IMR-90 (cell line): ENCODE results near the gene TATDN2. TPM values are rescaled to one million over a fixed set of nuclear protein-coding genes. Genes with fewer than 3 reads are reported as not detected.

Experiments used
- ATAC-seq: fragments of 200-7000 bp; cut with Tn5 transposase; 2 replicates; pipeline ENCODE4 v1.9.1; 2020; ENCODE audit warnings: low read depth, mild to moderate bottlenecking, moderate library complexity
- BruUV-seq: library from RNA; stranded (reverse); fragments of 400-500 nt; replicated peaks from 2 replicates; lab custom pipeline; 2021; lab: Mats Ljungman, UMichigan
- CTCF ChIA-PET: fragments of 300-600 bp; formaldehyde crosslinking; extraction: SDS; loops from one replicate; lab custom pipeline; 2021; ENCODE audit warnings: antibody characterized with exemption; lab: Yijun Ruan, JAX
- POLR2A ChIA-PET: fragments of 300-600 bp; sonication (Branson Sonifier 250); formaldehyde crosslinking; loops from one replicate; lab custom pipeline; 2022; ENCODE audit warnings: antibody characterized with exemption; ENCODE audit not compliant: unreplicated experiment; lab: Charles Lee
- DNase-seq: peaks from one replicate; pipeline ENCODE4 v3.0.0; 2013
- H2AFZ ChIP-seq: replicated peaks from 2 replicates; pipeline ENCODE3; 2013; ENCODE audit warnings: low read length, mild to moderate bottlenecking; ENCODE audit not compliant: poor library complexity
- H2AK5ac ChIP-seq: 2 replicates; pipeline ENCODE4 v1.6.1; 2013; ENCODE audit warnings: low read depth, low read length, inconsistent platforms
- H2AK9ac ChIP-seq: replicated peaks from 2 replicates; pipeline ENCODE3; 2013; ENCODE audit warnings: mild to moderate bottlenecking, low read depth, low read length, moderate library complexity; ENCODE audit not compliant: poor library complexity
- H2BK120ac ChIP-seq: 2 replicates; pipeline ENCODE4 v1.6.1; 2013; ENCODE audit warnings: low read depth, low read length, inconsistent platforms
- H2BK15ac ChIP-seq: 3 replicates; pipeline ENCODE4 v1.6.1; 2013; ENCODE audit warnings: low read depth, low read length, inconsistent platforms
- H2BK20ac ChIP-seq: 2 replicates; pipeline ENCODE4 v1.6.1; 2013; ENCODE audit warnings: low read depth, mild to moderate bottlenecking, inconsistent platforms, low read length, moderate library complexity
- H2BK5ac ChIP-seq: 2 replicates; pipeline ENCODE4 v1.6.1; 2013; ENCODE audit warnings: mild to moderate bottlenecking, low read depth, low read length, inconsistent platforms; ENCODE audit not compliant: poor library complexity, severe bottlenecking
- H3K14ac ChIP-seq: replicated peaks from 2 replicates; pipeline ENCODE4 v1.6.1; 2013; ENCODE audit warnings: low read depth, low read length, inconsistent platforms
- H3K18ac ChIP-seq: 2 replicates; pipeline ENCODE4 v1.6.1; 2013; ENCODE audit warnings: low read depth, low read length, control low read depth
- H3K23ac ChIP-seq: 2 replicates; pipeline ENCODE4 v1.6.1; 2013; ENCODE audit warnings: low read depth, low read length, inconsistent platforms
- H3K27ac ChIP-seq: 2 replicates; pipeline ENCODE4 v1.5.1; 2013; ENCODE audit warnings: mild to moderate bottlenecking, control low read depth, low read length; ENCODE audit not compliant: insufficient read depth
- H3K27me3 ChIP-seq: 2 replicates; pipeline ENCODE4 v1.6.1; 2013; ENCODE audit warnings: low read length; ENCODE audit not compliant: control insufficient read depth, insufficient read depth
- H3K36me3 ChIP-seq: 2 replicates; pipeline ENCODE4 v1.6.1; 2013; ENCODE audit warnings: low read length, mixed read lengths; ENCODE audit not compliant: control insufficient read depth, insufficient read depth
- H3K4ac ChIP-seq: 2 replicates; pipeline ENCODE4 v1.6.1; 2013; ENCODE audit warnings: low read depth, low read length, inconsistent platforms
- H3K4me1 ChIP-seq: 2 replicates; pipeline ENCODE4 v1.6.1; 2013; ENCODE audit warnings: low read length, mixed read lengths; ENCODE audit not compliant: control insufficient read depth, insufficient read depth
- H3K4me2 ChIP-seq: 2 replicates; pipeline ENCODE4 v1.6.1; 2013; ENCODE audit warnings: low read depth, mild to moderate bottlenecking, control low read depth, low read length, moderate library complexity
- H3K4me3 ChIP-seq: 2 replicates; pipeline ENCODE4 v1.5.1; 2013; ENCODE audit warnings: low read depth, mild to moderate bottlenecking, control low read depth, low read length, moderate library complexity; ENCODE audit not compliant: insufficient read depth
- H3K56ac ChIP-seq: 2 replicates; pipeline ENCODE4 v1.6.1; 2013; ENCODE audit warnings: low read length, inconsistent platforms; ENCODE audit not compliant: insufficient read depth; ENCODE audit errors: extremely low read depth
- H3K79me1 ChIP-seq, 2 experiments: 2 replicates each; pipeline ENCODE4 v1.6.1; 2013; ENCODE audit warnings: low read length in 2 of 2, inconsistent platforms in 1 of 2, low read depth in 1 of 2
- H3K9ac ChIP-seq: 2 replicates; pipeline ENCODE4 v1.6.1; 2013; ENCODE audit warnings: low read depth, low read length, control low read depth
- H3K9me1 ChIP-seq: 2 replicates; pipeline ENCODE4 v1.6.1; 2013; ENCODE audit warnings: low read length, inconsistent platforms; ENCODE audit not compliant: insufficient read depth
- H3K9me3 ChIP-seq: 2 replicates; pipeline ENCODE4 v1.6.1; 2013; ENCODE audit warnings: low read length; ENCODE audit not compliant: control insufficient read depth, insufficient read depth
- H4K20me1 ChIP-seq: 2 replicates; pipeline ENCODE4 v1.6.1; 2013; ENCODE audit warnings: low read length, inconsistent platforms; ENCODE audit not compliant: insufficient read depth
- H4K5ac ChIP-seq: 2 replicates; pipeline ENCODE4 v1.6.1; 2013; ENCODE audit warnings: mild to moderate bottlenecking, low read depth, low read length, control low read depth
- H4K8ac ChIP-seq, 2 experiments: 2 replicates each; pipeline ENCODE4 v1.6.1; 2013; ENCODE audit warnings: low read depth in 2 of 2, low read length in 2 of 2, control low read depth in 1 of 2, inconsistent platforms in 1 of 2
- H4K91ac ChIP-seq: 2 replicates; pipeline ENCODE4 v1.6.1; 2013; ENCODE audit warnings: low read depth, low read length, inconsistent platforms; ENCODE audit not compliant: insufficient read depth
- CEBPB ChIP-seq: IDR thresholded peaks from 2 replicates; pipeline ENCODE4 v1.6.1; 2012; ENCODE audit warnings: low read depth, low read length, improper control_type of control experiment
- FOS ChIP-seq: fragments of 150-350 bp; IDR thresholded peaks from 2 replicates; pipeline ENCODE4 v1.6.1; 2016; ENCODE audit warnings: low read depth, low read length
- MAZ ChIP-seq: IDR thresholded peaks from 2 replicates; pipeline ENCODE4 v1.6.1; 2012; ENCODE audit warnings: low read depth, mild to moderate bottlenecking, low read length, improper control_type of control experiment, moderate library complexity, borderline replicate concordance
- NFE2L2 ChIP-seq: fragments of 150-350 bp; IDR thresholded peaks from 2 replicates; pipeline ENCODE4 v1.6.1; 2016; ENCODE audit warnings: low read depth, mild to moderate bottlenecking, low read length
- RCOR1 ChIP-seq: IDR thresholded peaks from 2 replicates; pipeline ENCODE4 v1.6.1; 2012; ENCODE audit warnings: mild to moderate bottlenecking, low read length, improper control_type of control experiment; ENCODE audit not compliant: insufficient replicate concordance
- SMC3 ChIP-seq: fragments of 150-350 bp; IDR thresholded peaks from 2 replicates; pipeline ENCODE4 v1.6.1; 2016; ENCODE audit warnings: low read depth, mild to moderate bottlenecking, antibody characterized with exemption, low read length, moderate library complexity
- WGBS, 2 experiments: methylation state at CpG; one replicate each; pipeline versions ENCODE4 v1.1.5 to v1.1.7; 2013; ENCODE audit warnings: missing lambda C conversion rate in 2 of 2; ENCODE audit not compliant: insufficient read length in 1 of 2; ENCODE audit errors: extremely low coverage in 2 of 2; 5-methylcytosine and 5-hydroxymethylcytosine counted together
- dilution Hi-C: fragments of 300-500 bp; cut with HindIII; formaldehyde crosslinking; loops from one replicate; pipeline ENCODE4 v1.14.3; 2018; ENCODE audit warnings: low sequenced_read_pairs; ENCODE audit not compliant: unreplicated experiment
- in situ Hi-C: fragments of 300-500 bp; cut with MboI; formaldehyde crosslinking; loops from 3 replicates; pipeline ENCODE4 v1.14.3; 2019; ENCODE audit warnings: low sequenced_read_pairs, inconsistent platforms, mixed read lengths
- intact Hi-C: fragments of 100-400 bp; cut with micrococcal nuclease; formaldehyde crosslinking; loops from 2 replicates; pipeline ENCODE4 v1.10.0; 2022
- polyA plus RNA-seq, 3 experiments: library from polyadenylated mRNA; depleted of rRNA; stranded (reverse); fragments of >200 nt; gene quantifications; 2 replicates each; pipeline ENCODE4 v1.2.3, GENCODE V29; 2012; ENCODE audit warnings: low replicate concordance in 1 of 3
- total RNA-seq: library from RNA; depleted of rRNA; stranded (reverse); fragments of >200 nt; gene quantifications from 2 replicates; pipeline ENCODE4 v1.2.3, GENCODE V29; 2012

TATDN2 gene
- total and polyA plus RNA-seq, 2 of the 4 experiments (the other 2 are of a cell fraction), result 9.0 to 18.8 TPM

- H3K9me1 ChIP-seq, result peaks cover 3% of the 10 kb centered on the region; the same call in 1 of the 2 replicates
- H4K20me1 ChIP-seq, result no peaks in the 10 kb centered on the region
- in situ Hi-C loops (no loop called here), dilution Hi-C loops (no loop called here), intact Hi-C loops (loop anchor here (10.0 kb wide), 1 partner anchor 440 kb away; the partner anchor contains the start of gene RPUSD3)
- ChIA-PET CTCF (interaction anchor here (1.0 kb wide), 1 partner anchor 21 kb away, joined by 3 read pairs; no protein-coding TSS in a partner anchor), POLR2A (no interaction called here)
- no peaks in the 10 kb centered on the region for H3K27me3 ChIP-seq
- H3K23ac ChIP-seq, result no peak overlapping the region
- DNase-seq, result no peak
- no peak overlapping the region for H2BK120ac ChIP-seq
- H2AK9ac ChIP-seq, result no peak overlapping the region
- no peak overlapping the region for H3K27ac ChIP-seq
- 95% methylated on average over 3 of the region's 9 CpGs; no CpG with 5 or more reads in 1 of the 2 experiments for WGBS, 2 experiments
- no peak overlapping the region for H2BK5ac ChIP-seq
- no TSS peak for BruUV-seq
- no peak overlapping the region for H2AK5ac ChIP-seq
- TF ChIP-seq RCOR1, result no peak
- no peak for TF ChIP-seq SMC3
- TF ChIP-seq NFE2L2, result no peak
- TF ChIP-seq MAZ, result no peak
- no peak for TF ChIP-seq CEBPB
- no peak for TF ChIP-seq FOS
- H3K4me1 ChIP-seq, result no peaks in the 10 kb centered on the region
- H3K9me3 ChIP-seq, result no peaks in the 10 kb centered on the region
- H3K4me3 ChIP-seq, result no peak overlapping the region
- H4K8ac ChIP-seq, result no peak overlapping the region
- no peak overlapping the region for H4K91ac ChIP-seq
- H3K56ac ChIP-seq, result no peak overlapping the region
- H4K5ac ChIP-seq, result no peak overlapping the region
- no peak for ATAC-seq
- peaks cover 36% of the 10 kb centered on the region for H3K36me3 ChIP-seq
- H2BK20ac ChIP-seq, result no peak overlapping the region
- H3K79me1 ChIP-seq, result peaks cover 0 to 7% of the 10 kb centered on the region in 2 experiments; a peak in 2 of 4 replicates
- no peak overlapping the region for H2AFZ ChIP-seq
- H3K4me2 ChIP-seq, result no peak overlapping the region
- no peak overlapping the region for H3K14ac ChIP-seq
- no peak overlapping the region for H3K4ac ChIP-seq
- no peak overlapping the region for H3K9ac ChIP-seq
- no peak overlapping the region for H2BK15ac ChIP-seq
- H3K18ac ChIP-seq, result no peak overlapping the region
These were observed 36.2 kb downstream of the TATDN2 start for GRCh38 chr3:10284496-10284895.
